GM18909 (cell line): ENCODE data around the gene ABCC2.
"Not testable (repeated sequence)": the region's sequence is repeated elsewhere in the genome, so short reads cannot be mapped to it uniquely, and the experiment has no call there.

ENCODE experiments used
- ATAC-seq: cut with Tn5 transposase; IDR thresholded peaks from one replicate; pipeline ENCODE4 v1.9.1; 2021; ENCODE audit warnings: mild to moderate bottlenecking; ENCODE audit not compliant: unreplicated experiment, poor library complexity

Gene ABCC2

GRCh38 chr10:99782447-99783286 lies at the start of gene ABCC2:
Gene ABCC2 (plus strand): TSS chr10:99782640. CDS start chr10:99782845, 205 bp downstream.
- no peak for ATAC-seq

GRCh38 chr10:99733366-99733765 lies 49.1 kb upstream of the ABCC2 start:
- ATAC-seq: no peak

GRCh38 chr10:99734111-99734510 lies 48.3 kb upstream of the ABCC2 start:
- ATAC-seq: not testable (repeated sequence)

GRCh38 chr10:99740260-99740659 lies 42.2 kb upstream of the ABCC2 start:
- no peak for ATAC-seq

GRCh38 chr10:99740933-99741559 lies 41.4 kb upstream of the ABCC2 start:
- no peak for ATAC-seq

GRCh38 chr10:99742254-99742653 lies 40.2 kb upstream of the ABCC2 start:
- no peak for ATAC-seq

- no peak for ATAC-seq
Measured at GRCh38 chr10:99742701-99743100, 39.7 kb upstream of the ABCC2 start.

- ATAC-seq: no peak
Measured at GRCh38 chr10:99743841-99744240, 38.6 kb upstream of the ABCC2 start.

GRCh38 chr10:99746166-99746565 lies 36.3 kb upstream of the ABCC2 start:
- ATAC-seq: not testable (repeated sequence)

GRCh38 chr10:99748823-99749451 lies 33.5 kb upstream of the ABCC2 start:
- no peak for ATAC-seq

GRCh38 chr10:99750641-99751040 lies 31.8 kb upstream of the ABCC2 start:
- ATAC-seq: no peak

- no peak for ATAC-seq
Measured at GRCh38 chr10:99754670-99755069, 27.8 kb upstream of the ABCC2 start.

- ATAC-seq: no peak
Measured at GRCh38 chr10:99756159-99756558, 26.3 kb upstream of the ABCC2 start.

GRCh38 chr10:99758211-99758891 lies 24.1 kb upstream of the ABCC2 start:
- ATAC-seq: no peak

- no peak for ATAC-seq
Measured at GRCh38 chr10:99760321-99760720, 22.1 kb upstream of the ABCC2 start.

GRCh38 chr10:99761365-99761764 lies 21.1 kb upstream of the ABCC2 start:
- no peak for ATAC-seq

GRCh38 chr10:99765672-99766301 lies 16.7 kb upstream of the ABCC2 start:
- ATAC-seq: peak; percentile 36

- peak; percentile 75 for ATAC-seq
Measured at GRCh38 chr10:99766302-99766681, 16.1 kb upstream of the ABCC2 start.

GRCh38 chr10:99767901-99768300 lies 14.5 kb upstream of the ABCC2 start:
- no peak for ATAC-seq

GRCh38 chr10:99768556-99768955 lies 13.9 kb upstream of the ABCC2 start:
- no peak for ATAC-seq
